HG03095 (cell line): ENCODE results near the gene CENPU.
"Not testable (repeated sequence)": the region's sequence is repeated elsewhere in the genome, so short reads cannot be mapped to it uniquely, and the experiment has no call there.

Experiments used
- ATAC-seq: cut with Tn5 transposase; IDR thresholded peaks from one replicate; pipeline ENCODE4 v1.9.1; 2021; ENCODE audit warnings: moderate library complexity; ENCODE audit not compliant: unreplicated experiment

Gene CENPU

GRCh38 chr4:184752496-184753275 lies 18.8 kb upstream of the CENPU start:
- no peak for ATAC-seq

GRCh38 chr4:184751585-184751956 lies 17.7 kb upstream of the CENPU start:
- no peak for ATAC-seq

DNA sequence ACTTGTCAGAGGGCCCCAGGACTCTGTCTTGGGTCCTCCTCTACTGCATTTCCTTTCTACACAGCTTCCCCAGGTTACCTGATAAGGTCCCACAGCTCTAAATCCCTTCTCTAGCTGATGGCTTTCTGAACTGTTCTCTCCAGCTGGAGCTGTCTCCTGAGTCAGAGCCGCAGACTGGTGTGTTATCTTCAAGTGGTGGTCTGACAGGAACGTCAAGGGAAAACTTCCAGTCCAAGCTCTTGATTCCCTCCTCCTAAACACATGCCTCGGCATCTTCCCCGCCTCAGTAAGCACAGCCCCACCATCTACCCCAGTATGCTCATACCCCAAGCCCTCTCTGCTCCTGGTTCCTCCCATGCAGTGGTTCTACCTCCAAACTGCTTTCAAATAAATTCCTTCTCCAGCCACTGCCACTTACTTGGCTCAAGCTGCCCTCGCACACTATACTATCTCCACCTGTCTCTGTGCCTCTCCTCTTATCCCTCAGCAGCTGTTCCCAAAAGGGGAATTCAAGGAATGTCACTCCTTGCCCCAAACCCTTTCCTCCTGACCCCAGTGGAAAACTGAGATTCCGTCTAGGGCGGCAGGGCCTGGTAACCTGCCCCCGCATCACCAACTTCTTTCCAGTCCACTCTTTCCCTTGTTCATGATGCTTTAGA lies 17.2 kb upstream of the CENPU start:
- no peak for ATAC-seq

DNA sequence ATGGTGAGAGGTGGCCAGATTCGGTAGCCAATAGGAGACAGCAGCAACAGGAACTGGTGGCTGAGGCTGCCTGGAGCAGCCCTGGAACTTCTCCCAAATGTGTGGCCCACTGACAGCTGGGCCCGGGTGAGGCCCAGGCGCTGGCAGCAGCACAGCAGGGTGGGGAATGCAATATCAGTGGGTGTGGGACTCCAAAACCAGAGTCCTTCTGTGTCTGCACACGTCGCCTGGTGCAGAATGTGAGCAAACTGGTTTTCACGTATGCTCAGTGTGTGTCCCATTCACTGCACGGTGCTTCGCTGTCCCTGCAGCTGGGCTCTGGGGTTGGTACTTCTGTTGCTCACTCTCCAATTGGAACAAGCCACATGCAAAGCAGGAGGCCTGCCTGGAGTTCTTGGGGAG lies 14.4 kb upstream of the CENPU start:
- no peak for ATAC-seq

GRCh38 chr4:184747034-184747830 lies 13.3 kb upstream of the CENPU start:
- ATAC-seq: no peak

DNA sequence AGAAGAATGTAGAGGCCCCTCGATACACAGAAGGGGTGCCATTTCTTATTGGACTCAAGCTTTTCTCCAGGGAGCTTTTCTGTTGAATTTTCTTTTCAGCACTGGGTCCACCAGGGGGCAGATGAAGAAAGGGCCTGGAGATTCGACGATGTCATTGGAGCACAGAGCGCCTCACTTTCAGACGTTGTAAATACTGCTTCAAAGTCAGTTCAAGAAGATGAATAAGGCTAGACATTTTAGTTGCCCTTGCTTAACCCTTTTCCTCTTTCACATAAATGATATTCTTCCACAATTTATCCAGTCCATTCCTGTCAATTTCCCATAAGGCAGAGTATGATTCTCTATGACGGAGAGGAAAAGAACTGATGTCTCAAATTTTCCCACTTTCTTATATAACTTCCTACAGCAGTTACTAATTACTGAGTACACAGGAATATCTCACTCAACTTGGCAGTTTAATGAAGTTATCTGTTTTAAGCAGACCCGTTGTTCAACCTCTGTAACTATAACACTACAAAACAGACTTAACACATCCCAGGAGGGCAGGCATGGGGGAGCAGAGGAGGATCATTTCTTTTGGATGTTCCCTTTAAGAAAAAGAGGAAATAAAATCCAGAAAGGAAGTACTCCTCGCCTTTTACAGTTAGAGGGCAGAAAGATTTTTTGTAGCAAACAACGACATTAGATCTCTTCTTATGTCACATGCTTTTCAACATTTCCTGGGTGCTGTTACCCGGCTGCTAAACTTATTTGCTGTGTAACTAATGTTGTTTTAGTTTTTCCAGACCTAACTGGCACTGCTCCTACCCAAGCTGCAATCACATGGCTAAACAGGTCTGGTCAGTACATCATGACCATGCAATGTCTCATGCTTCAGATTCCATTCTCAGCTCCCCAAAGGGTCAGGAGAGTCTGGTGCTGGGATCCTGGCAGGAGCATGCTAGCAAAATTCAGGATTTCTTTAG lies 12.2 kb upstream of the CENPU start:
- ATAC-seq: no peak

DNA sequence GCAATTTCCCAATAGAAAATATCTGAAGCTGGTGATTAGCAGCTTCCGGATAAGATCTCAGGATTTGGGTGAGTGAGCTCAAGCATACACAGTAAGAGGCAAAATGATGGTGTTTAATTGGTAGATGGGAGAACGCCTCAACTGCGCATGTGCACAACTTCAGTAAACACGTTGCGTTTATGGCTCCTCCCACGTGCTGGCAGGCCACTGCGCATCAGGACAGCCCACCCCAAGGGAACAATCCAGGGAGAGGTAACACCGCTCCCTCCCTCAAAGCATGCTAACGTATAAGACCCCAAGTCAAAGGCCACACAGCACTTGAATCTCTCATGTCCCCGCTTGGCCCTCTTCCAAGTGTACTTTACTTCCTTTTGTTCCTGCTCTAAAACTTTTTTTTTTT lies 10.3 kb upstream of the CENPU start:
- no peak for ATAC-seq

DNA sequence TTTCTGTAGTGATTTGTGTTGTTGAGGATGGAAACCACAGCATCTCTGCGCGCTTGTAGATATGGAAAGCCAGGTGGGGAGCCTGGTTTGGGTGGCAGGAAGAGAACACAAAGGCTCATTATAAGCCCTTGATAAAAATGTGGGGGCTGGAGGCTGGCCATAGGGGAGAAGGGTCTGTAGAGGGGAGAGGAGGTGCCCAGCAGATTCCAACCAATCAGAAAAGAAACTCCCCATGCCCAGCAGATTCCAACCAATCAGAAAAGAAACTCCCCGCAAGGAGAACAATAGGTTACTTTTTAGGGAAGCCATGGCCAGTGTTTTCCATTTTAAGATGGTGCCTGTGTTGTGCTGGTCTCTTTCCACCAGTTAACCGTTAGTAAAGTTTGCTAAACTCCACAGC lies 9.8 kb upstream of the CENPU start:
- ATAC-seq: no peak

- ATAC-seq: not testable (repeated sequence)
Measured at GRCh38 chr4:184741651-184742050, 7.8 kb upstream of the CENPU start.

DNA sequence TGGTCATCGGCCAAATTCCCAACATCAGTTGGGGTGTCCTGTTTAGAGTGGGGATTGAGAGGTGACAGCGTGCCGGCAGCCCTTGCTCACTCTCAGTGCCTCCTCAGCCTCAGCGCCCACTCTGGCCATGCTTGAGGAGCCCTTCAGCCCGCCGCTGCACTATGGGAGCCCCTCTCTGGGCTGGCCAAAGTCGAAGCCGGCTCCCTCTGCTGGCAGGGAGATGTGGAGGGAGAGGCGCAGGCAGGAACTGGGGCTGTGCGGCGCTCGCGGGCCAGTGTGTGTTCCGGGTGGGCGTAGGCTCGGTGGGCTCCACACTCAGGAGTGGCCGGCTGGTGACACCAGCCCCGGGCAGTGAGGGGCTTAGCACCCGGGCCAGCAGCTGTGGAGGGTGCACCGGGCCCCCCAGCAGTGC lies 7.1 kb upstream of the CENPU start:
- no peak for ATAC-seq

GRCh38 chr4:184739575-184739974 lies 5.7 kb upstream of the CENPU start:
- ATAC-seq: not testable (repeated sequence)

- no peak for ATAC-seq
Measured at GRCh38 chr4:184734758-184735157, 862 bp upstream of the CENPU start.

DNA sequence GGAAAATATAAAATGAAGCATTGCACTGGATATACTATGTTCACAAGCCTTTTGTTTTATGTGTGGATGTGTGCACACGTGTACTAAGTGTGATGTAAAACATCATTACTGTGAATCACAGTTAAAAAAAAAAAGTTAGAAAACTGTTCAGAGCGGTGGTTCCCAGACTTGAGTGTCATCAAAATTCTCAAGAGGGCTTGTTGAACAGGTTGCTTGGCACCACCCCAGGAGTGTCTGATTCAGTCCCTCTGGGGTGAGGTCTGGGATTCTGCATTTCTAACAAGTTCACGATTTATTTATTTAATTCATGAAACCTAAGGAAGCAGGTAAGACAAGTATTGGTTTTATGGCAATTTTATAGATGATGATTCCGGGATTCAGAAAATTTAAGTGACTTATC lies 1.8 kb downstream of the CENPU start:
- ATAC-seq: no peak

DNA sequence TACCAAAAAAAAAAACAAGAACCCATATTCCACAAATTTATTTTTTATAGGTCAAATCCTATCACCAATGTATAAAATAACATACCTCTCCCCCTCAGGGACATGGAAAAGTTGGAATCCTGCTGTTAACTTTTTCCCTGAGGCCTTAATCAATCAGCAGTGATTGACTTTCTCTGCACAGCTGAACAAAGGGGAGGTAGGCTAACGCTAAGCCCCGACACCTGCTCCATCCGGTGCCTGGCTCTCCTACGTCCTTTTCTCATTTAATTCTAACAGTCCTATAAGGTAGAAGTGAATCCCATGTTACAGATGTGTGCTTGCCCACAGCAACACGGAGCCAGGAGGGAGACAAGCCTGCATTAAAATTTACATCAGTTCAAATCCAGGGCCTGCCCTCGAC lies 2.8 kb downstream of the CENPU start:
- no peak for ATAC-seq

- ATAC-seq: no peak
Measured at GRCh38 chr4:184729946-184730345, 4.0 kb downstream of the CENPU start.

DNA sequence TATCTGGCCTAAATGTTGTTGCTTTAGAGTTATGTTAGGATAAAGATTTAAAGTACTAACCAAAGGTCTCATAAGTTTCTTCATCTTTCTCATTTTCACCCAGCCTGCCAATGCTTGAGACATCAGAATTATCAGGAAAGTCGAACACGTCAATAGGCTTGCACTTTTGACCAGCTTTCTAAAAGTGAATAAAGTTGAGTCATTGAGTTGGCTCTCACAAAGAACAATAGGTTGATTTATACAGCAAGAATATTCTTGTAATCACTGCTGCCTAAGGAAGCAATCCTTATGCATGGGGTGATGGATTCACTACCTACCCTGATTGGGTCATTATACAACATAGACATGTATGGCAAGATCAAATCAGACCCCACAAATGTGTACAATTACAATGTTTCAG lies 5.0 kb downstream of the CENPU start:
- ATAC-seq: no peak

DNA sequence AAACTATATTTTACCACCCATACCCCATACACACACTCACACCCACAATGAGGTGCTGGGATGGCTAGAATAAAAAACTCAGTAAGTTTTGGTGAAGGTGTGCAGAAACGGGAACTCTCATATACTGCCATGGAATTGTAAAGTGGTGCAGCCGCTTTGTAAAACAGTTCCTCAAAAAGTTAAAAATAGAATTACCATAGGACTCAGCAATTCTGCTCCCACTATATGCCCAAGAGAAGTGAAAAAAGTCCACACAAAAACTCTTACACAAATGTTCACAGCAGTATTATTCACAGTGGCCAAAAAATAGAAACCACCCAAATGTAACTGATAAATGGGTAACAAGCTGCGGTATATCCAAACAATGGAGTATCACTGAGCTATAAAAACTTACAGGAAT lies 6.5 kb downstream of the CENPU start:
- ATAC-seq: no peak

DNA sequence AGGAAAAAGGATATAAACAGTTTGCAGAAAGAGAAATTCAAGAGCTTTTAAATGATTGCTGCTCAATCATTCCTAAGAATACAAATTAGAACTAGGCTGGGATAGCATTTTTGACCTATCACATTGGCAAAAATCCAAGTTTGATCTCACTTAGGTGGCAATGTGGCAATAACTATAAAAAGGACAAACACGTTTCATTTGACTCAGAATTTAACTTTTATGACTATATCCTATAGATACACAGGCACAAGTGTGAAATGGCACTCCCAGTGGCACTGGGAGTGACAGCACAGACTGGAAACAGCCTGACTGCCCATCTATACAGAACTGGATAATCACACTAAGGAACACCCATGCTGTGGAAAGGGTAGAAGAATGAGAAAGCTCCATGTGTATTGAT lies 11.1 kb downstream of the CENPU start:
- ATAC-seq: no peak

DNA sequence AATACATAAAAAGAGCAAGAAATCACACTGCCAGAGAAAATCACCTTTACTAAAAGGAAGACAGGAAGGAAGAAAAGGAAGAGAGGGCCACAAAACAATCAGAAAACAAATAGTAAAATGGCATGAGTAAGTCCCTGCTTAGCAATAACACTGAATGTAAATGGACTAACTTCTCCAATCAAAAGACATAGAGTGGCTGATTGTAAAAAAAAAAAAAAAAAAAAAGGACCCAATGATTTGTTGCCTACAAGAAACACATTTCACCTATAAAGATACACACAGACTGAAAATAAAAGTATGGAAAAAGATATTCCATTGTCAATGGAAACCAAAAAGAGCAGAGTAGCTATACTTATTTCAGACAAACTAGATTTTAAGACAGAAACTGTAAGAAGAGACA lies 12.6 kb downstream of the CENPU start:
- no peak for ATAC-seq

- ATAC-seq: no peak
Measured at GRCh38 chr4:184719407-184719806, 14.5 kb downstream of the CENPU start.

DNA sequence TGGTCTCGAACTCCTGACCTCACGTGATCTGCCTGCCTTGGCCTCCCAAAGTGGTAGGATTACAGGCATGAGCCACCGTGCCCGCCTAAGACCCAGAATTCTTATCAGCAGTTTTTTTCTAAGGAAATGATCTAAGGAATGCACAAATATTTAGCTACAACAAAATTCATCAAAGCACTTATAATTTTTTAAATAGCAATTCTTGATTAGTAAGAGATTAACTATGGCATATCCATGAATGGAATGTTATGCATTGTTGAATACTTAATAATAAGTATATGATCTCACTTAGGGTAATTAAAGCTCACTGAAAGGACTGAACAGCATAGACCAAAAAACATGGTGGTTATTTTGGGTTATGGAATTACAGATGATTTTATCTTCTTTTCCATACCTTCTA lies 18.4 kb downstream of the CENPU start:
- ATAC-seq: no peak
